ENCODE data around the gene CTDP1. TPM values are rescaled to one million over a fixed set of nuclear protein-coding genes. Genes with fewer than 3 reads are reported as not detected.

The CTDP1 gene
- total RNA-seq, 1 experiment from 2014 or later = 22.5 TPM

DNA sequence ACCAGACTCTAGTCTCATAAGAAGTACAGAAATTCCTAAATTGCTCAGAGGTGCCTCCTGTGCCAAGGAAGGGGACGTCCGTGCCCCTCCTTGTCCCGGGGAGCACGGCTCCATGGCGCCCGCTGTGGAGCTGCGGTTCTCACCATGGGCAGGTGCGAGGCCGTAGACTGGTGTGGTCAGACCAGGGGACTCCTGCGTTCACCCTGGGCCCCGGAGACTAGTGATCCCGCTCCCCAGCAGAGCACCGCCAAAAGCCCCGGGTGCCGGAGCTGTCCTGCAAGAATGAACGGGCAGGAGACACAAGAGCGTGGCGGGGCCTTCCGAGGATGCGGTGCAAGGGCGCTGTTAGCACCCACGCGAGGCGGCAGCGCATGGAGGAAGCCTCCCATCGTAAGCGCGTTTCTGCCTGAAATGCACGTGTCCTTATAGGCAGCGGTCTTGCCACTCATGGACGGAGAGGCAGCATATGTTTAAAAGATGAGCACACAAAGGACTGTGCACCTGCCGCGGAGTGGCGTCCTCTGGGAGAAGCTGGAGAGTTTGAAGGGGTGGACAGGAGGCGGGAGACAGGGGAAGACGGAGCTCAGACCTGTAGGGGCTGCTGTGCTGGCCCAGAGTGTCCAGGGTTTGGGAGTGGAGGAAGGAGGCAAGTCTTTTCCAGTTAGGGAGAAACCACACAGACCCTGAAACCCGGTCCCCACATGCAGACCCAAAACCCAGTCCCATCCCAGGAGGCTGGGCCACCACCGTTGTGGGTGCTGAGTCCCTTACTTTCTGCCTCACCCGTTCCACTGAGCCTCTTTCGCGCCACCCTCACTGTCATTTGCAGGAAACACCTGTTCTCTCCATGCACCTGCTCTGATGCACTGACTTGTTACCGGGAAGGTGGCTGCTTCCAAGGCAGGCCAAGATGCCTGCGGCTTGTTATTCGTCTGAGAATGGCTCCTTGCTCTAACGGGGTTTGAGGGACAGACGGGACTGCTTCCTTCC is 110.6 kb downstream of the CTDP1 start:
- Histone ChIP-seq H3K27ac (ENCODE audit: low read depth, low read length, poor library complexity, severe bottlenecking) (no peak overlapping the region), H3K36me3 (ENCODE audit: insufficient read depth, low read length, poor library complexity, severe bottlenecking) (no peaks in the 10 kb centered on the region), H3K4me1 (ENCODE audit: insufficient read depth, low read length, poor library complexity, severe bottlenecking) (no peaks in the 10 kb centered on the region), H3K27me3 (replicated peaks; ENCODE audit: insufficient read depth, low read depth, low read length, poor library complexity) (peaks cover 54% of the 10 kb centered on the region), H3K9me3 (ENCODE audit: low read depth, low read length, poor library complexity, severe bottlenecking) (no peaks in the 10 kb centered on the region), H3K4me3 (ENCODE audit: low read depth, low read length, poor library complexity, severe bottlenecking) (no peak overlapping the region)
- POLR2A ChIA-PET (ENCODE audit: low non-redundant PET) = no interaction called here
- DNase-seq (ENCODE audit: low spot score) = no peak
- BruUV-seq (replicated peaks) = no TSS peak
- intact Hi-C loops (cut with micrococcal nuclease; ENCODE audit: unreplicated experiment) = loop anchor here (10.0 kb wide), 2 partner anchors 165 to 365 kb away; partner anchors contain the start of gene SLC66A2
- no peak for TF ChIP-seq EZH2 (IDR thresholded peaks at IDR 0.05; ENCODE audit: borderline replicate concordance, low read depth, low read length, poor library complexity, severe bottlenecking)
- TF ChIP-seq, protein P1, sequence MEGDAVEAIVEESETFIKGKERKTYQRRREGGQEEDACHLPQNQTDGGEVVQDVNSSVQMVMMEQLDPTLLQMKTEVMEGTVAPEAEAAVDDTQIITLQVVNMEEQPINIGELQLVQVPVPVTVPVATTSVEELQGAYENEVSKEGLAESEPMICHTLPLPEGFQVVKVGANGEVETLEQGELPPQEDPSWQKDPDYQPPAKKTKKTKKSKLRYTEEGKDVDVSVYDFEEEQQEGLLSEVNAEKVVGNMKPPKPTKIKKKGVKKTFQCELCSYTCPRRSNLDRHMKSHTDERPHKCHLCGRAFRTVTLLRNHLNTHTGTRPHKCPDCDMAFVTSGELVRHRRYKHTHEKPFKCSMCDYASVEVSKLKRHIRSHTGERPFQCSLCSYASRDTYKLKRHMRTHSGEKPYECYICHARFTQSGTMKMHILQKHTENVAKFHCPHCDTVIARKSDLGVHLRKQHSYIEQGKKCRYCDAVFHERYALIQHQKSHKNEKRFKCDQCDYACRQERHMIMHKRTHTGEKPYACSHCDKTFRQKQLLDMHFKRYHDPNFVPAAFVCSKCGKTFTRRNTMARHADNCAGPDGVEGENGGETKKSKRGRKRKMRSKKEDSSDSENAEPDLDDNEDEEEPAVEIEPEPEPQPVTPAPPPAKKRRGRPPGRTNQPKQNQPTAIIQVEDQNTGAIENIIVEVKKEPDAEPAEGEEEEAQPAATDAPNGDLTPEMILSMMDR (conservative IDR thresholded peaks at IDR 0.05; ENCODE audit: low read depth, low read length) = no peak
- CTCF ChIA-PET = no interaction called here

DNA sequence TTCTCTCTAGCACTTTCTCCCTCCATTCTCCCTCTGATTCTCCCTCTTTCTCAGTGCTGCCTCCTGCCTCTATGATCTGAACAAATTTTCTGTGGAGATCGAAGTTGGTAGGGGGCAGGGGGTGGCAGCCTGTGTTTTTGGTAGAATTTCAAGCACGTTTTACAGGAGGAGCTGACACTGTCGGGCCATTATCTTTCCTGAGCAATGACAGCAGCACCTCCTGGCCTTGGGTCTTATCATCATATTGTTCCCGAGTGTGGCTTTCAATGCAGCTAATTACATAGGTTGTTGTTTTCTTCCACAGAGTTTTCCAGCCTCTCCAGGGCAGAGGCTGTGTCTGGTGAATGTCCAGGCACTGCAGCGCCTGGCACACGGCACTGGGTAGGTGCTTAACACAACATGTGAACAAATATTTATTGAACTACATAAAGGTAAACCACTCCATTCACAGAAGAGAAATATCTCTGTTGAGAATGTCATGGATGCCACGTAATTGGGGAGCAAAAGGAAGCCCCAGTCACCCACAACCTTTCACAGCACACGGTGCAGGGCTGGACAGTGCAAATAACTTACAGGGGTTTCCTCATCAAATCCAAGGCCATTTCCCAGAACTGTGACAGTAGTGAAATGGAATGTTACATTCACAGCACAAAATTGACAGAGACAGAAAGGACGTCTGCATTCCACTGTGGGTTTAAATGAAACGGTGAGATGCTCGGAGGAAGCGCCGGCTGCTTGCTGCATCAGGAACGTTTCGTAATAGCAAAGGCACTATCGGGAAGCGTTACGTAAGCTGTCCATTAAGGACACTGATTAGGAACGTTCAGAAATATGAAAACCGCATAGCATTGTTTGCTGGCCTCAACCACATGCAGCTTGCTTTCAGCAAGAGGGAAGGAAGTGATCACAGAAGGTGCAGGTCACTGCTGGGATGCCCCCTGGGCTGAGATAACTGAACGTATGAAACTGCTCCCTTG is 111.7 kb downstream of the CTDP1 start:
- H3K27ac ChIP-seq (ENCODE audit: low read depth, low read length, poor library complexity, severe bottlenecking) = no peak overlapping the region
- no peak overlapping the region for H3K4me3 ChIP-seq (ENCODE audit: low read depth, low read length, poor library complexity, severe bottlenecking)
- no peaks in the 10 kb centered on the region for H3K9me3 ChIP-seq (ENCODE audit: low read depth, low read length, poor library complexity, severe bottlenecking)
- TF ChIP-seq, protein P1 (conservative IDR thresholded peaks at IDR 0.05; ENCODE audit: low read depth, low read length) = no peak
- TF ChIP-seq EZH2 (IDR thresholded peaks at IDR 0.05; ENCODE audit: borderline replicate concordance, low read depth, low read length, poor library complexity, severe bottlenecking) = no peak
- H3K36me3 ChIP-seq (ENCODE audit: insufficient read depth, low read length, poor library complexity, severe bottlenecking) = no peaks in the 10 kb centered on the region
- DNase-seq (ENCODE audit: low spot score) = peak; percentile 34
- CTCF ChIA-PET = interaction anchor here (0.5 kb wide), 1 partner anchor 160 kb away, joined by 3 read pairs; the partner anchor contains the start of gene SLC66A2
- BruUV-seq (replicated peaks) = no TSS peak
- H3K4me1 ChIP-seq (ENCODE audit: insufficient read depth, low read length, poor library complexity, severe bottlenecking) = no peaks in the 10 kb centered on the region
- peaks cover 49% of the 10 kb centered on the region for H3K27me3 ChIP-seq (replicated peaks; ENCODE audit: insufficient read depth, low read depth, low read length, poor library complexity)
- intact Hi-C loops (cut with micrococcal nuclease; ENCODE audit: unreplicated experiment) = loop anchor here (10.0 kb wide), 2 partner anchors 164 to 364 kb away; partner anchors contain the start of gene SLC66A2
- POLR2A ChIA-PET (ENCODE audit: low non-redundant PET) = no interaction called here

Measured in A673 (cell line).